ENCODE measurements around the gene ALDH3A1.

GRCh38 chr17:19705201-19705600 lies 42.9 kb downstream of the ALDH3A1 start:
- no peak for TF ChIP-seq CTCF (IDR thresholded peaks at IDR 0.05; ENCODE audit: low read depth, low read length)
- no peak for TF ChIP-seq POLR2A (IDR thresholded peaks at IDR 0.05; ENCODE audit: extremely low read depth, insufficient read length)

All from NB4 (cell line).